Activated naive CD8-positive, alpha-beta T cell treated with anti-CD3 and anti-CD28 coated beads, Interleukin-2, amount 50 U/mL, for 24 hours (primary cell): ENCODE data around the gene GRM4.
"Not testable (repeated sequence)": the region's sequence is repeated elsewhere in the genome, so short reads cannot be mapped to it uniquely, and the experiment has no call there.

Source experiments
- ATAC-seq: fragments of 150-1000 bp; cut with Tn5 transposase; one replicate; pipeline ENCODE4 v1.10.0; 2021
- DNase-seq: peaks from one replicate; pipeline ENCODE4 v3.0.0; 2021
- H3K27ac Mint-ChIP-seq: one replicate; pipeline ENCODE4 v1.8.0; 2021; ENCODE audit warnings: mild to moderate bottlenecking, mixed read lengths
- H3K27me3 Mint-ChIP-seq: one replicate; pipeline ENCODE4 v1.8.0; 2021; ENCODE audit warnings: mixed read lengths
- H3K36me3 Mint-ChIP-seq: one replicate; pipeline ENCODE4 v1.8.0; 2021; ENCODE audit warnings: low read depth, mixed read lengths
- H3K4me1 Mint-ChIP-seq: one replicate; pipeline ENCODE4 v1.8.0; 2021; ENCODE audit warnings: mixed read lengths
- H3K4me3 Mint-ChIP-seq: one replicate; pipeline ENCODE4 v1.8.0; 2021; ENCODE audit warnings: mild to moderate bottlenecking, moderate library complexity, mixed read lengths
- H3K9me3 Mint-ChIP-seq: one replicate; pipeline ENCODE4 v1.8.0; 2021; ENCODE audit warnings: mixed read lengths

The GRM4 gene

GRCh38 chr6:34146021-34146782, at the start of gene GRM4:
GRM4 (minus strand) TSS chr6:34146087; CDS start chr6:34133496, 12,591 bp downstream.
- Mint-ChIP-seq H3K4me1 (peaks cover 17% of the 10 kb centered on the region), H3K27ac (no peak within 1 kb of the TSS), H3K9me3 (no peaks in the 10 kb centered on the region), H3K27me3 (peaks cover 70% of the 10 kb centered on the region), H3K4me3 (peak within 1 kb of the TSS; percentile 43), H3K36me3 (no peaks in the 10 kb centered on the region)
- no peak for ATAC-seq
- DNase-seq, result no peak

GRCh38 chr6:34194772-34195171, 48.9 kb upstream of the GRM4 start:
- Mint-ChIP-seq H3K4me3 (no peak overlapping the region), H3K27me3 (no peaks in the 10 kb centered on the region), H3K27ac (no peak overlapping the region), H3K4me1 (peaks cover 12% of the 10 kb centered on the region), H3K36me3 (no peaks in the 10 kb centered on the region), H3K9me3 (no peaks in the 10 kb centered on the region)
- DNase-seq (no peak), ATAC-seq (no peak)

- no peak for DNase-seq
- H3K9me3 Mint-ChIP-seq, result no peaks in the 10 kb centered on the region
- H3K27me3 Mint-ChIP-seq, result no peaks in the 10 kb centered on the region
- no peak overlapping the region for H3K27ac Mint-ChIP-seq
- no peak overlapping the region for H3K4me3 Mint-ChIP-seq
- no peaks in the 10 kb centered on the region for H3K36me3 Mint-ChIP-seq
- ATAC-seq, result no peak
- peaks cover 7% of the 10 kb centered on the region for H3K4me1 Mint-ChIP-seq
These were observed 44.7 kb upstream of the GRM4 start for GRCh38 chr6:34190504-34191122.

GRCh38 chr6:34189806-34190503, 44.1 kb upstream of the GRM4 start:
- ATAC-seq, result no peak
- Mint-ChIP-seq H3K9me3 (no peaks in the 10 kb centered on the region), H3K27ac (no peak overlapping the region), H3K4me1 (peaks cover 7% of the 10 kb centered on the region), H3K4me3 (no peak overlapping the region), H3K27me3 (no peaks in the 10 kb centered on the region), H3K36me3 (no peaks in the 10 kb centered on the region)
- DNase-seq, result peak; percentile 42

- not testable (repeated sequence) for H3K9me3 Mint-ChIP-seq, H3K36me3 Mint-ChIP-seq, ATAC-seq, H3K4me3 Mint-ChIP-seq, H3K27ac Mint-ChIP-seq, DNase-seq, H3K27me3 Mint-ChIP-seq
- peaks cover 24% of the 10 kb centered on the region for H3K4me1 Mint-ChIP-seq
These were observed 38.8 kb upstream of the GRM4 start for GRCh38 chr6:34184726-34185125.

- DNase-seq, result peak; percentile 62
These were observed 37.1 kb upstream of the GRM4 start for GRCh38 chr6:34182751-34183531.

GRCh38 chr6:34181908-34182307, 36.0 kb upstream of the GRM4 start:
- H3K4me3 Mint-ChIP-seq, result peak overlapping the region; percentile 29

More at GRCh38 chr6:34182751-34183531, 37.1 kb upstream of the GRM4 start:
- Mint-ChIP-seq H3K27ac (peak overlapping the region; percentile 87), H3K4me1 (peaks cover 24% of the 10 kb centered on the region), H3K36me3 (peaks cover 4% of the 10 kb centered on the region), H3K4me3 (peak overlapping the region; percentile 74), H3K9me3 (peaks cover 6% of the 10 kb centered on the region), H3K27me3 (no peaks in the 10 kb centered on the region)
- ATAC-seq, result peak; percentile 95

GRCh38 chr6:34179106-34179720, 33.3 kb upstream of the GRM4 start:
- Mint-ChIP-seq H3K4me3 (no peak overlapping the region), H3K4me1 (peaks cover 24% of the 10 kb centered on the region), H3K27ac (no peak overlapping the region), H3K9me3 (peaks cover 6% of the 10 kb centered on the region), H3K36me3 (peaks cover 4% of the 10 kb centered on the region), H3K27me3 (no peaks in the 10 kb centered on the region)
- DNase-seq, result no peak
- ATAC-seq, result no peak

More at GRCh38 chr6:34181908-34182307, 36.0 kb upstream of the GRM4 start:
- Mint-ChIP-seq H3K9me3 (peaks cover 6% of the 10 kb centered on the region), H3K36me3 (peaks cover 4% of the 10 kb centered on the region), H3K27ac (peak overlapping the region; percentile 49), H3K4me1 (peaks cover 24% of the 10 kb centered on the region), H3K27me3 (no peaks in the 10 kb centered on the region)
- ATAC-seq (no peak), DNase-seq (no peak)

GRCh38 chr6:34178357-34179105, 32.6 kb upstream of the GRM4 start:
- Mint-ChIP-seq H3K9me3 (peaks cover 6% of the 10 kb centered on the region), H3K27ac (no peak overlapping the region), H3K27me3 (no peaks in the 10 kb centered on the region), H3K36me3 (peaks cover 4% of the 10 kb centered on the region), H3K4me1 (peaks cover 21% of the 10 kb centered on the region), H3K4me3 (no peak overlapping the region)
- DNase-seq (no peak), ATAC-seq (no peak)

GRCh38 chr6:34177181-34177591, 31.3 kb upstream of the GRM4 start:
- H3K27me3 Mint-ChIP-seq, result no peaks in the 10 kb centered on the region
- DNase-seq (no peak), ATAC-seq (no peak)
- no peaks in the 10 kb centered on the region for H3K9me3 Mint-ChIP-seq
- H3K4me3 Mint-ChIP-seq, result no peak overlapping the region
- no peaks in the 10 kb centered on the region for H3K36me3 Mint-ChIP-seq
- H3K27ac Mint-ChIP-seq, result no peak overlapping the region
- H3K4me1 Mint-ChIP-seq, result peaks cover 8% of the 10 kb centered on the region

- Mint-ChIP-seq H3K27me3 (no peaks in the 10 kb centered on the region), H3K36me3 (no peaks in the 10 kb centered on the region), H3K27ac (no peak overlapping the region), H3K9me3 (no peaks in the 10 kb centered on the region), H3K4me3 (no peak overlapping the region), H3K4me1 (peaks cover 4% of the 10 kb centered on the region)
- DNase-seq (no peak), ATAC-seq (no peak)
These were observed 30.6 kb upstream of the GRM4 start for GRCh38 chr6:34176261-34177031.

GRCh38 chr6:34174846-34175399, 29.0 kb upstream of the GRM4 start:
- Mint-ChIP-seq H3K27me3 (no peaks in the 10 kb centered on the region), H3K27ac (no peak overlapping the region), H3K4me1 (no peaks in the 10 kb centered on the region), H3K9me3 (no peaks in the 10 kb centered on the region), H3K36me3 (no peaks in the 10 kb centered on the region), H3K4me3 (no peak overlapping the region)
- ATAC-seq (no peak), DNase-seq (no peak)
